RPMI8226 (cell line): ENCODE results near the gene LYRM4.

Source experiments
- DNase-seq: peaks from one replicate; pipeline ENCODE4 v3.0.0-alpha.2; 2015

LYRM4 gene

GRCh38 chr6:5172041-5172653 is 88.6 kb downstream of the LYRM4 start:
- DNase-seq: no peak

- no peak for DNase-seq
Measured at GRCh38 chr6:5167501-5167900, 93.2 kb downstream of the LYRM4 start.

GRCh38 chr6:5164092-5164491 is 96.7 kb downstream of the LYRM4 start:
- no peak for DNase-seq

GRCh38 chr6:5163247-5163646 is 97.5 kb downstream of the LYRM4 start:
- DNase-seq: no peak

GRCh38 chr6:5162355-5162754 is 98.4 kb downstream of the LYRM4 start:
- no peak for DNase-seq

- no peak for DNase-seq
Measured at GRCh38 chr6:5160206-5160605, 100.5 kb downstream of the LYRM4 start.

GRCh38 chr6:5159162-5159561 is 101.6 kb downstream of the LYRM4 start:
- no peak for DNase-seq

- no peak for DNase-seq
Measured at GRCh38 chr6:5158180-5158579, 102.6 kb downstream of the LYRM4 start.

GRCh38 chr6:5157621-5158138 is 103.1 kb downstream of the LYRM4 start:
- DNase-seq: no peak

GRCh38 chr6:5156627-5157026 is 104.1 kb downstream of the LYRM4 start:
- DNase-seq: no peak

- DNase-seq: no peak
Measured at GRCh38 chr6:5155906-5156305, 104.8 kb downstream of the LYRM4 start.

- no peak for DNase-seq
Measured at GRCh38 chr6:5153186-5153585, 107.6 kb downstream of the LYRM4 start.

- DNase-seq: no peak
Measured at GRCh38 chr6:5152460-5152859, 108.3 kb downstream of the LYRM4 start.

- DNase-seq: no peak
Measured at GRCh38 chr6:5151955-5152401, 108.8 kb downstream of the LYRM4 start.

GRCh38 chr6:5151360-5151954 is 109.3 kb downstream of the LYRM4 start:
- no peak for DNase-seq

- DNase-seq: no peak
Measured at GRCh38 chr6:5150551-5151075, 110.1 kb downstream of the LYRM4 start.

GRCh38 chr6:5149891-5150290 is 110.9 kb downstream of the LYRM4 start:
- DNase-seq: no peak

- DNase-seq: no peak
Measured at GRCh38 chr6:5149159-5149704, 111.5 kb downstream of the LYRM4 start.

GRCh38 chr6:5146398-5146797 is 114.4 kb downstream of the LYRM4 start:
- no peak for DNase-seq

GRCh38 chr6:5143634-5144311 is 117.0 kb downstream of the LYRM4 start:
- peak; percentile 88 for DNase-seq

- no peak for DNase-seq
Measured at GRCh38 chr6:5142915-5143314, 117.8 kb downstream of the LYRM4 start.

GRCh38 chr6:5142131-5142530 is 118.6 kb downstream of the LYRM4 start:
- DNase-seq: no peak

GRCh38 chr6:5141046-5141445 is 119.7 kb downstream of the LYRM4 start:
- no peak for DNase-seq
